Right lobe of liver (tissue), 6 donors: Measurements from ENCODE around the gene TNS3. TPM values are rescaled to one million over a fixed set of nuclear protein-coding genes. Genes with fewer than 3 reads are reported as not detected.

Experiments used
- ATAC-seq, 4 donors: fragments of 200-7000 bp; cut with Tn5 transposase; one replicate each; pipeline ENCODE4 v1.9.1; 2020; ENCODE audit warnings: mild to moderate bottlenecking in 4 of 4, moderate library complexity in 4 of 4
- DNase-seq, 3 donors: peaks; one replicate each; pipeline ENCODE4 v3.0.0-alpha.2; 2020
- H3K27ac ChIP-seq, 3 donors: fragments of 200-600 bp; one replicate each; pipeline ENCODE4 v1.8.0; 2022
- H3K27me3 ChIP-seq, 2 donors: fragments of 200-600 bp; one replicate each; pipeline ENCODE4 v1.8.0; 2022
- H3K36me3 ChIP-seq, 4 donors: fragments of 200-600 bp; sonication (generic) in 1 of 4; one replicate each; pipeline versions ENCODE4 v1.5.1 to v1.8.0; 2017 to 2022; ENCODE audit warnings: control low read depth in 1 of 4
- H3K4me1 ChIP-seq, 4 donors: fragments of 200-600 bp; sonication (generic) in 1 of 4; one replicate each; pipeline versions ENCODE4 v1.5.1 to v1.8.0; 2017 to 2022; ENCODE audit warnings: control low read depth in 1 of 4
- H3K4me3 ChIP-seq, 3 donors: fragments of 200-600 bp; one replicate each; pipeline ENCODE4 v1.8.0; 2022
- H3K9me3 ChIP-seq, 4 donors: fragments of 200-600 bp; sonication (generic) in 1 of 4; one replicate each; pipeline versions ENCODE4 v1.5.1 to v1.8.0; 2017 to 2022; ENCODE audit warnings: control low read depth in 1 of 4
- POLR2A ChIP-seq: fragments of 450-650 bp; IDR thresholded peaks from one replicate; pipeline ENCODE4 v1.6.1; 2017; ENCODE audit warnings: antibody characterized with exemption, mild to moderate bottlenecking
- WGBS: methylation state at CpG from one replicate; pipeline ENCODE4 v1.1.6; 2018; ENCODE audit warnings: low coverage, low lambda C conversion rate; ENCODE audit not compliant: insufficient coverage; ENCODE audit errors: missing lambda C conversion rate; 5-methylcytosine and 5-hydroxymethylcytosine counted together
- intact Hi-C, 2 donors: fragments of 100-400 bp; cut with DNase I; formaldehyde crosslinking; loops; one replicate each; pipeline versions ENCODE4 v1.11.2 to v1.14.1; 2022
- total RNA-seq, 6 experiments: library from RNA; depleted of rRNA in 2 of 6; stranded (reverse); fragments of >200 nt in 2 of 6; fragmentation: NEBNext Ultra II Directional in 3 of 6; extraction: Animal tissue kit (Norgen Biotek cat#: 25700) in 3 of 6; gene quantifications; one replicate each; pipeline versions ENCODE4 v1.1.0 to v1.2.4, GENCODE V29; 2016 to 2023
- TF ChIP-seq, protein P1 (sequence below), 4 donors: fragments of 200-600 bp in 3 of 4; fragments of 450-650 bp in 1 of 4; IDR thresholded peaks; one replicate each; pipeline versions ENCODE4 v1.5.1 to v1.8.0; 2016 to 2022; ENCODE audit warnings: antibody characterized with exemption in 4 of 4, mild to moderate bottlenecking in 2 of 4
- donor health status: DM: no; HTN: yes; CAD: no.
- donor health status: DM: no; HTN: no; CAD: no.
- donor health status: DM: no; HTN: no; CAD: no.
- donor health status: DM: no; HTN: yes; CAD: no.
- donor health status: DM: no; HTN: yes; CAD: no.

TNS3 gene
- total RNA-seq, 6 experiments from 2014 or later, result 51.2 to 95.0 (median 58.4) TPM

GRCh38 chr7:47373871-47374451 is 207.9 kb downstream of the TNS3 start:
- intact Hi-C loops, result no loop called here
- no peaks in the 10 kb centered on the region for H3K27me3 ChIP-seq
- WGBS, result 35% methylated on average over 5 of the region's 8 CpGs
- DNase-seq, result no peak
- no peaks in the 10 kb centered on the region for H3K9me3 ChIP-seq
- no peak overlapping the region for H3K4me3 ChIP-seq
- H3K4me1 ChIP-seq, result peaks cover 0 to 28% (median 4%) of the 10 kb centered on the region in 4 donors
- H3K27ac ChIP-seq, result peak overlapping the region in 1 of 3 donors; percentile 13
- TF ChIP-seq, protein P1, sequence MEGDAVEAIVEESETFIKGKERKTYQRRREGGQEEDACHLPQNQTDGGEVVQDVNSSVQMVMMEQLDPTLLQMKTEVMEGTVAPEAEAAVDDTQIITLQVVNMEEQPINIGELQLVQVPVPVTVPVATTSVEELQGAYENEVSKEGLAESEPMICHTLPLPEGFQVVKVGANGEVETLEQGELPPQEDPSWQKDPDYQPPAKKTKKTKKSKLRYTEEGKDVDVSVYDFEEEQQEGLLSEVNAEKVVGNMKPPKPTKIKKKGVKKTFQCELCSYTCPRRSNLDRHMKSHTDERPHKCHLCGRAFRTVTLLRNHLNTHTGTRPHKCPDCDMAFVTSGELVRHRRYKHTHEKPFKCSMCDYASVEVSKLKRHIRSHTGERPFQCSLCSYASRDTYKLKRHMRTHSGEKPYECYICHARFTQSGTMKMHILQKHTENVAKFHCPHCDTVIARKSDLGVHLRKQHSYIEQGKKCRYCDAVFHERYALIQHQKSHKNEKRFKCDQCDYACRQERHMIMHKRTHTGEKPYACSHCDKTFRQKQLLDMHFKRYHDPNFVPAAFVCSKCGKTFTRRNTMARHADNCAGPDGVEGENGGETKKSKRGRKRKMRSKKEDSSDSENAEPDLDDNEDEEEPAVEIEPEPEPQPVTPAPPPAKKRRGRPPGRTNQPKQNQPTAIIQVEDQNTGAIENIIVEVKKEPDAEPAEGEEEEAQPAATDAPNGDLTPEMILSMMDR (IDR thresholded peaks at IDR 0.05), result no peak
- no peak for TF ChIP-seq POLR2A
- peak; percentile 6 to 48 (median 22) for ATAC-seq
- peaks cover 0 to 11% (median 5%) of the 10 kb centered on the region in 4 donors for H3K36me3 ChIP-seq

GRCh38 chr7:47371733-47372368 is 210.1 kb downstream of the TNS3 start:
- WGBS, result 24% methylated on average over 10 of the region's 10 CpGs

GRCh38 chr7:47371317-47371716 is 210.6 kb downstream of the TNS3 start:
- H3K4me3 ChIP-seq, result no peak overlapping the region
- ATAC-seq (no peak), DNase-seq (no peak)
- 88% methylated on average over 1 of the region's 1 CpG for WGBS
- H3K4me1 ChIP-seq, result peaks cover 0 to 28% (median 4%) of the 10 kb centered on the region in 4 donors
- intact Hi-C loops, result no loop called here
- no peak for TF ChIP-seq POLR2A
- TF ChIP-seq, protein P1 (IDR thresholded peaks at IDR 0.05), result no peak
- no peaks in the 10 kb centered on the region for H3K9me3 ChIP-seq
- peaks cover 2 to 30% (median 14%) of the 10 kb centered on the region in 4 donors for H3K36me3 ChIP-seq
- no peaks in the 10 kb centered on the region for H3K27me3 ChIP-seq
- no peak overlapping the region for H3K27ac ChIP-seq

More at GRCh38 chr7:47371733-47372368, 210.1 kb downstream of the TNS3 start:
- intact Hi-C loops, result no loop called here
- TF ChIP-seq, protein P1 (IDR thresholded peaks at IDR 0.05), result no peak
- no peak for TF ChIP-seq POLR2A
- ATAC-seq, result peak; percentile 85 to 88 (median 86)
- no peaks in the 10 kb centered on the region for H3K27me3 ChIP-seq
- peak; percentile 89 to 92 (median 89) for DNase-seq
- peaks cover 2 to 29% (median 14%) of the 10 kb centered on the region in 4 donors for H3K36me3 ChIP-seq
- no peaks in the 10 kb centered on the region for H3K9me3 ChIP-seq
- peaks cover 0 to 28% (median 4%) of the 10 kb centered on the region in 4 donors for H3K4me1 ChIP-seq
- no peak overlapping the region for H3K4me3 ChIP-seq
- H3K27ac ChIP-seq, result no peak overlapping the region

- peaks cover 0 to 28% (median 4%) of the 10 kb centered on the region in 4 donors for H3K4me1 ChIP-seq
- intact Hi-C loops, result no loop called here
- no peak overlapping the region for H3K27ac ChIP-seq
- no peak for DNase-seq
- no peak overlapping the region for H3K4me3 ChIP-seq
- no peaks in the 10 kb centered on the region for H3K9me3 ChIP-seq
- TF ChIP-seq POLR2A, result no peak
- TF ChIP-seq, protein P1 (IDR thresholded peaks at IDR 0.05), result no peak
- no peaks in the 10 kb centered on the region for H3K27me3 ChIP-seq
- H3K36me3 ChIP-seq, result peaks cover 2 to 30% (median 14%) of the 10 kb centered on the region in 4 donors
- no peak for ATAC-seq
- WGBS, result 88% methylated on average over 8 of the region's 15 CpGs
Observed at GRCh38 chr7:47370461-47371042, 211.4 kb downstream of the TNS3 start.
